ENCODE results near the gene ARHGAP44.

- TF ChIP-seq POLR2A (IDR thresholded peaks at IDR 0.05) (no peak), CTCF (IDR thresholded peaks at IDR 0.05 in 4 of 5, conservative IDR thresholded peaks at IDR 0.05 in 1 of 5) (no peak)
Observed at GRCh38 chr17:12936501-12936900, 147.2 kb downstream of the ARHGAP44 start.

All from gastrocnemius medialis (tissue), 4 donors.